ENCODE measurements around the gene CDHR2.
A peak's percentile ranks its signal among the peaks of the same experiment; 100 is the strongest.
"Not testable (repeated sequence)": the region's sequence is repeated elsewhere in the genome, so short reads cannot be mapped to it uniquely, and the experiment has no call there.

CDHR2 gene

GRCh38 chr5:176568657-176569056 lies 19.5 kb downstream of the CDHR2 start:
- no peak for DNase-seq (ENCODE audit: low read depth)

- DNase-seq (ENCODE audit: low read depth): no peak
Measured at GRCh38 chr5:176570044-176570443, 20.9 kb downstream of the CDHR2 start.

GRCh38 chr5:176573564-176574296 lies 24.6 kb downstream of the CDHR2 start:
- DNase-seq (ENCODE audit: low read depth): peak; percentile 86

GRCh38 chr5:176574297-176574591 lies 25.1 kb downstream of the CDHR2 start:
- no peak for DNase-seq (ENCODE audit: low read depth)

GRCh38 chr5:176575066-176575465 lies 25.9 kb downstream of the CDHR2 start:
- DNase-seq (ENCODE audit: low read depth): no peak

GRCh38 chr5:176575488-176576422 lies 26.6 kb downstream of the CDHR2 start:
- no peak for DNase-seq (ENCODE audit: low read depth)

GRCh38 chr5:176577312-176578176 lies 28.4 kb downstream of the CDHR2 start:
- no peak for DNase-seq (ENCODE audit: low read depth)

GRCh38 chr5:176578391-176578808 lies 29.3 kb downstream of the CDHR2 start:
- peak; percentile 16 for DNase-seq (ENCODE audit: low read depth)

- no peak for DNase-seq (ENCODE audit: low read depth)
Measured at GRCh38 chr5:176579323-176579722, 30.2 kb downstream of the CDHR2 start.

- no peak for DNase-seq (ENCODE audit: low read depth)
Measured at GRCh38 chr5:176581361-176581760, 32.2 kb downstream of the CDHR2 start.

GRCh38 chr5:176583076-176583475 lies 33.9 kb downstream of the CDHR2 start:
- no peak for DNase-seq (ENCODE audit: low read depth)

- no peak for DNase-seq (ENCODE audit: low read depth)
Measured at GRCh38 chr5:176587398-176587797, 38.3 kb downstream of the CDHR2 start.

- DNase-seq (ENCODE audit: low read depth): no peak
Measured at GRCh38 chr5:176588297-176588696, 39.2 kb downstream of the CDHR2 start.

- DNase-seq (ENCODE audit: low read depth): no peak
Measured at GRCh38 chr5:176589039-176589769, 40.1 kb downstream of the CDHR2 start.

GRCh38 chr5:176590035-176590717 lies 41.0 kb downstream of the CDHR2 start:
- DNase-seq (ENCODE audit: low read depth): no peak

- not testable (repeated sequence) for DNase-seq (ENCODE audit: low read depth)
Measured at GRCh38 chr5:176591667-176592066, 42.5 kb downstream of the CDHR2 start.

GRCh38 chr5:176592573-176592972 lies 43.4 kb downstream of the CDHR2 start:
- no peak for DNase-seq (ENCODE audit: low read depth)

GRCh38 chr5:176593273-176593869 lies 44.2 kb downstream of the CDHR2 start:
- no peak for DNase-seq (ENCODE audit: low read depth)

GRCh38 chr5:176594554-176594953 lies 45.4 kb downstream of the CDHR2 start:
- no peak for DNase-seq (ENCODE audit: low read depth)

GRCh38 chr5:176595386-176595943 lies 46.3 kb downstream of the CDHR2 start:
- DNase-seq (ENCODE audit: low read depth): no peak
